ENCODE measurements around the gene BRIP1. TPM values are rescaled to one million over a fixed set of nuclear protein-coding genes. Genes with fewer than 3 reads are reported as not detected.

Gene BRIP1
- polyA plus RNA-seq, 1 of the 3 experiments (the other 2 are of a cell fraction) = 2.0 TPM

DNA sequence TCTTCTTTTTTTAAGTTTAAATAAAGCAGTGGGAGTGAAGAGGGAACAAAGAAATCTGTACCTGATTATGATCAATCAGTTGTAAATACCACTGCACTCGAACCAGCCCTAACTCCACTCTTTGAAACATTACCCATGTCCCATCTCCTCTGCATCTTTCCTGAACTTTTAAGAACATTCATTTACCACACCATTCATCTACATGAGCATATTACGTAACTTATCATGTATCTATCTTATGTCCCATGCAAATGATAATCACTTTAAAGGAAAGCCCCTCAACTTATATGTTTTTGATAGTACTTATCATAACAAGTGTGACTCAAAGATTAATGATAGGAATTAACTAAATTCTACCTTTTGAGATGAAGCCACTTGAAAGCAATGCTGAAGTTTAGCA is 10.7 kb upstream of the BRIP1 start:
- H3K36me3 ChIP-seq (replicated peaks in 1 of 2; ENCODE audit: control insufficient read depth in 1 of 2, insufficient read depth in 2 of 2, low read length in 1 of 2) = peaks cover 64 to 76% of the 10 kb centered on the region in 2 experiments
- 92% methylated on average over 2 of the region's 2 CpGs for WGBS (ENCODE audit: low lambda C conversion rate)
- ChIA-PET CTCF (no interaction called here), POLR2A (no interaction called here)
- no peak overlapping the region for H2AFZ ChIP-seq (ENCODE audit: low read depth)
- TF ChIP-seq SIN3A (IDR thresholded peaks at IDR 0.05; ENCODE audit: borderline replicate concordance, low read depth, low read length) (no peak), YY1 (IDR thresholded peaks at IDR 0.05; ENCODE audit: low read depth) (no peak), FOSL2 (IDR thresholded peaks at IDR 0.05; ENCODE audit: borderline replicate concordance, low read depth) (no peak), MEF2A (IDR thresholded peaks at IDR 0.05; ENCODE audit: borderline replicate concordance, low read depth) (no peak), CHD2 (IDR thresholded peaks at IDR 0.05; ENCODE audit: low read length, partially characterized antibody) (no peak), RCOR1 (IDR thresholded peaks at IDR 0.05; ENCODE audit: low read length) (no peak), FOXM1 (IDR thresholded peaks at IDR 0.05; ENCODE audit: low read depth) (no peak), NRF1 (IDR thresholded peaks at IDR 0.05; ENCODE audit: low read depth, low read length) (no peak), MXI1 (IDR thresholded peaks at IDR 0.05; ENCODE audit: low read depth, low read length) (no peak)
- TF ChIP-seq, protein P1, sequence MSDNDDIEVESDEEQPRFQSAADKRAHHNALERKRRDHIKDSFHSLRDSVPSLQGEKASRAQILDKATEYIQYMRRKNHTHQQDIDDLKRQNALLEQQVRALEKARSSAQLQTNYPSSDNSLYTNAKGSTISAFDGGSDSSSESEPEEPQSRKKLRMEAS (IDR thresholded peaks at IDR 0.05; ENCODE audit: low read depth) = no peak
- TF ChIP-seq, protein P2, sequence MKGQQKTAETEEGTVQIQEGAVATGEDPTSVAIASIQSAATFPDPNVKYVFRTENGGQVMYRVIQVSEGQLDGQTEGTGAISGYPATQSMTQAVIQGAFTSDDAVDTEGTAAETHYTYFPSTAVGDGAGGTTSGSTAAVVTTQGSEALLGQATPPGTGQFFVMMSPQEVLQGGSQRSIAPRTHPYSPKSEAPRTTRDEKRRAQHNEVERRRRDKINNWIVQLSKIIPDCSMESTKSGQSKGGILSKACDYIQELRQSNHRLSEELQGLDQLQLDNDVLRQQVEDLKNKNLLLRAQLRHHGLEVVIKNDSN (IDR thresholded peaks at IDR 0.05; ENCODE audit: borderline replicate concordance, low read depth) = no peak
- H3K9me3 ChIP-seq = no peaks in the 10 kb centered on the region
- H3K4me3 ChIP-seq (ENCODE audit: low read depth in 2 of 2, low read length in 1 of 2) = no peak overlapping the region
- H3F3A ChIP-seq (replicated peaks; ENCODE audit: insufficient read depth) = peaks cover 8% of the 10 kb centered on the region
- no peaks in the 10 kb centered on the region for H3K27me3 ChIP-seq (ENCODE audit: insufficient read depth)
- H3K9me2 ChIP-seq = no peaks in the 10 kb centered on the region
- H3K9ac ChIP-seq = no peak overlapping the region
- H3K79me2 ChIP-seq (ENCODE audit: insufficient read depth) = no peaks in the 10 kb centered on the region
- no peak overlapping the region for H3K27ac ChIP-seq (ENCODE audit: low read depth in 2 of 2, low read length in 1 of 2)
- no peaks in the 10 kb centered on the region for H4K20me1 ChIP-seq (ENCODE audit: insufficient read depth)
- no peak overlapping the region for H3K4me2 ChIP-seq
- no peaks in the 10 kb centered on the region for H3K4me1 ChIP-seq (ENCODE audit: control insufficient read depth in 1 of 2, insufficient read depth in 2 of 2, low read depth in 1 of 2, low read length in 1 of 2)
- DNase-seq = no peak

DNA sequence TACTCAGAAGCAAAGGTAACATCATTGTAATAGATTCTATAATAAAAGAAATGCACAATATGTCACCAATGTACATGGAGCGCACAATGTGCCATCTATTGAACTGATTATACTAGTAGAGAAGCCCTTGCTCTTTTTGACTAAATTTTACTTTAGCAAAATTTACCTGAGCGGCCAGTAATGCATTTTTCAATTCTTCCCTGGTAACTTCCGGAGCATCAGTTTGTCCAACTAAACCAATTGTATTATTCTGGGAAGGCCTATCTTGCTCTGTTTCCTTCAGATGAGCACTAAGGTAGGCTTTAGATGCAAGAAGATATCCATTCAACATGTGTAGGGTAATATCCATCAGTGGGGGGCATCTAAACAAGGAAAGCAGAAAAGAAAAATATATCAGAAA is 8.8 kb upstream of the BRIP1 start:
- Histone ChIP-seq H3K9me3 (no peaks in the 10 kb centered on the region), H3K9ac (no peak overlapping the region), H3K36me3 (replicated peaks in 1 of 2; ENCODE audit: control insufficient read depth in 1 of 2, insufficient read depth in 2 of 2, low read length in 1 of 2) (peaks cover 75 to 79% of the 10 kb centered on the region in 2 experiments), H3K27ac (ENCODE audit: low read depth in 2 of 2, low read length in 1 of 2) (no peak overlapping the region), H2AFZ (ENCODE audit: low read depth) (no peak overlapping the region), H3K4me1 (ENCODE audit: control insufficient read depth in 1 of 2, insufficient read depth in 2 of 2, low read depth in 1 of 2, low read length in 1 of 2) (no peaks in the 10 kb centered on the region), H3K27me3 (ENCODE audit: insufficient read depth) (no peaks in the 10 kb centered on the region), H4K20me1 (ENCODE audit: insufficient read depth) (no peaks in the 10 kb centered on the region), H3K79me2 (ENCODE audit: insufficient read depth) (no peaks in the 10 kb centered on the region), H3K4me2 (no peak overlapping the region), H3K9me2 (no peaks in the 10 kb centered on the region), H3K4me3 (ENCODE audit: low read depth in 2 of 2, low read length in 1 of 2) (no peak overlapping the region), H3F3A (replicated peaks; ENCODE audit: insufficient read depth) (peaks cover 19% of the 10 kb centered on the region)
- no peak for TF ChIP-seq EP300 (IDR thresholded peaks at IDR 0.05; ENCODE audit: borderline replicate concordance in 1 of 2, low read depth in 1 of 2, low read length in 1 of 2)
- ChIA-PET POLR2A (no interaction called here), CTCF (interaction anchor here (0.6 to 1.1 kb wide), 2 partner anchors 35 to 1085 kb away, joined by 4 to 5 read pairs; no protein-coding TSS in a partner anchor)
- no peak for DNase-seq
- WGBS (ENCODE audit: low lambda C conversion rate) = 97% methylated on average over 3 of the region's 3 CpGs

DNA sequence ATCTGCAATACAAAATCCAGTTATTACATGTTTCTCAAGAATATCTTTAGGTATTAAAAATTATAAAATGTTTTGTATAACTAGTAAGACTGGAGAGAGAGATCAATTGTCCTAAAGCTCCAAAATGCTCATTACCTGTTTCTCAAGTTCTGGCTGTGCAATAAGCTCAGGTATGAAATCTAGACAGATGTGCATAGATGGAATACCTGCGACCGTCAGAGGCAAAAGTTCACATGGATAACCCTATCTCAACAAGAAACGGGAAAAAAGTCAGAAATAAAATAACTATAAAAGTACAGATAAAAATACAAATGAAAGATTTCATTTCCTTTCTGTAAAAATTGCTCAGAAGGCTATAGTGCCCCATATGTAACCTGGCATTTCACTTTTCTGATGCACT is 5.8 kb upstream of the BRIP1 start:
- POLR2A ChIA-PET = no interaction called here
- H3K27ac ChIP-seq (ENCODE audit: low read depth in 2 of 2, low read length in 1 of 2) = no peak overlapping the region
- H3F3A ChIP-seq (replicated peaks; ENCODE audit: insufficient read depth) = peaks cover 19% of the 10 kb centered on the region
- TF ChIP-seq MXI1 (IDR thresholded peaks at IDR 0.05; ENCODE audit: low read depth, low read length) (no peak), RCOR1 (IDR thresholded peaks at IDR 0.05; ENCODE audit: low read length) (no peak), GATA2 (CRISPR knock-in tag; IDR thresholded peaks at IDR 0.05) (no peak), RFX5 (IDR thresholded peaks at IDR 0.05; ENCODE audit: low read length) (no peak), SMC3 (IDR thresholded peaks at IDR 0.05; ENCODE audit: low read depth, low read length) (no peak), POLR2AphosphoS5 (IDR thresholded peaks at IDR 0.05; ENCODE audit: low read depth, low read length) (no peak)
- TF ChIP-seq, protein P3, sequence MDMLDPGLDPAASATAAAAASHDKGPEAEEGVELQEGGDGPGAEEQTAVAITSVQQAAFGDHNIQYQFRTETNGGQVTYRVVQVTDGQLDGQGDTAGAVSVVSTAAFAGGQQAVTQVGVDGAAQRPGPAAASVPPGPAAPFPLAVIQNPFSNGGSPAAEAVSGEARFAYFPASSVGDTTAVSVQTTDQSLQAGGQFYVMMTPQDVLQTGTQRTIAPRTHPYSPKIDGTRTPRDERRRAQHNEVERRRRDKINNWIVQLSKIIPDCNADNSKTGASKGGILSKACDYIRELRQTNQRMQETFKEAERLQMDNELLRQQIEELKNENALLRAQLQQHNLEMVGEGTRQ (IDR thresholded peaks at IDR 0.05; ENCODE audit: borderline replicate concordance, low read depth, low read length) = no peak
- TF ChIP-seq, protein P4, sequence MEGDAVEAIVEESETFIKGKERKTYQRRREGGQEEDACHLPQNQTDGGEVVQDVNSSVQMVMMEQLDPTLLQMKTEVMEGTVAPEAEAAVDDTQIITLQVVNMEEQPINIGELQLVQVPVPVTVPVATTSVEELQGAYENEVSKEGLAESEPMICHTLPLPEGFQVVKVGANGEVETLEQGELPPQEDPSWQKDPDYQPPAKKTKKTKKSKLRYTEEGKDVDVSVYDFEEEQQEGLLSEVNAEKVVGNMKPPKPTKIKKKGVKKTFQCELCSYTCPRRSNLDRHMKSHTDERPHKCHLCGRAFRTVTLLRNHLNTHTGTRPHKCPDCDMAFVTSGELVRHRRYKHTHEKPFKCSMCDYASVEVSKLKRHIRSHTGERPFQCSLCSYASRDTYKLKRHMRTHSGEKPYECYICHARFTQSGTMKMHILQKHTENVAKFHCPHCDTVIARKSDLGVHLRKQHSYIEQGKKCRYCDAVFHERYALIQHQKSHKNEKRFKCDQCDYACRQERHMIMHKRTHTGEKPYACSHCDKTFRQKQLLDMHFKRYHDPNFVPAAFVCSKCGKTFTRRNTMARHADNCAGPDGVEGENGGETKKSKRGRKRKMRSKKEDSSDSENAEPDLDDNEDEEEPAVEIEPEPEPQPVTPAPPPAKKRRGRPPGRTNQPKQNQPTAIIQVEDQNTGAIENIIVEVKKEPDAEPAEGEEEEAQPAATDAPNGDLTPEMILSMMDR (IDR thresholded peaks at IDR 0.05) = no peak

More for the DNA sequence above, 5.8 kb upstream of the BRIP1 start:
- H3K4me3 ChIP-seq (ENCODE audit: low read depth in 2 of 2, low read length in 1 of 2) = no peak overlapping the region
- 97% methylated on average over 3 of the region's 3 CpGs for WGBS (ENCODE audit: low lambda C conversion rate)
- no peaks in the 10 kb centered on the region for H3K9me2 ChIP-seq
- H3K9ac ChIP-seq = no peak overlapping the region
- peaks cover 68 to 70% of the 10 kb centered on the region in 2 experiments for H3K36me3 ChIP-seq (replicated peaks in 1 of 2; ENCODE audit: control insufficient read depth in 1 of 2, insufficient read depth in 2 of 2, low read length in 1 of 2)
- H3K79me2 ChIP-seq (ENCODE audit: insufficient read depth) = no peaks in the 10 kb centered on the region
- H4K20me1 ChIP-seq (ENCODE audit: insufficient read depth) = no peaks in the 10 kb centered on the region
- H3K9me3 ChIP-seq = no peaks in the 10 kb centered on the region
- peaks cover 0 to 1% of the 10 kb centered on the region in 2 experiments; a peak in 1 of 4 replicates for H3K4me1 ChIP-seq (ENCODE audit: control insufficient read depth in 1 of 2, insufficient read depth in 2 of 2, low read depth in 1 of 2, low read length in 1 of 2)
- CTCF ChIA-PET = no interaction called here
- no peak overlapping the region for H2AFZ ChIP-seq (ENCODE audit: low read depth)
- no peaks in the 10 kb centered on the region for H3K27me3 ChIP-seq (ENCODE audit: insufficient read depth)
- H3K4me2 ChIP-seq = no peak overlapping the region
- no peak for DNase-seq

All from SK-N-SH (cell line).